ENCODE results near the gene CALB2.

- TF ChIP-seq CTCF (IDR thresholded peaks at IDR 0.05; ENCODE audit: insufficient read depth, low read length, poor library complexity, severe bottlenecking) (no peak), EZH2phosphoT487 (conservative IDR thresholded peaks at IDR 0.05; ENCODE audit: low read length) (no peak)
These were observed 18.1 kb upstream of the CALB2 start for GRCh38 chr16:71340406-71340805.

All from SU-DHL-6 (cell line).